Stimulated activated CD8-positive, alpha-beta memory T cell treated with anti-CD3 and anti-CD28 coated beads, Interleukin-4, amount 100 ng/mL, for 48 hours (primary cell): ENCODE data around the gene TBC1D8B.

ENCODE experiments used
- DNase-seq: peaks from one replicate; pipeline ENCODE4 v3.0.0-alpha.2; 2020

TBC1D8B gene

GRCh38 chrX:106899276-106899675 is 96.8 kb downstream of the TBC1D8B start:
- no peak for DNase-seq

GRCh38 chrX:106899841-106900240 is 97.4 kb downstream of the TBC1D8B start:
- no peak for DNase-seq

GRCh38 chrX:106901341-106901740 is 98.9 kb downstream of the TBC1D8B start:
- DNase-seq = no peak

- DNase-seq = no peak
Measured at GRCh38 chrX:106901781-106902219, 99.3 kb downstream of the TBC1D8B start.

GRCh38 chrX:106902684-106903083 is 100.2 kb downstream of the TBC1D8B start:
- no peak for DNase-seq

GRCh38 chrX:106903291-106903824 is 100.9 kb downstream of the TBC1D8B start, which contains the start of gene RIPPLY1:
Gene RIPPLY1 (minus strand): TSS chrX:106903341. CDS start chrX:106903287, 54 bp downstream.
- DNase-seq = no peak

- DNase-seq = no peak
Measured at GRCh38 chrX:106903856-106904528, 101.5 kb downstream of the TBC1D8B start.

- DNase-seq = no peak
Measured at GRCh38 chrX:106905064-106905708, 102.7 kb downstream of the TBC1D8B start.

GRCh38 chrX:106906361-106906760 is 103.9 kb downstream of the TBC1D8B start:
- DNase-seq = no peak

GRCh38 chrX:106912864-106913263 is 110.4 kb downstream of the TBC1D8B start:
- DNase-seq = no peak

- DNase-seq = no peak
Measured at GRCh38 chrX:106917830-106918500, 115.5 kb downstream of the TBC1D8B start.

- DNase-seq = no peak
Measured at GRCh38 chrX:106919932-106920452, 117.5 kb downstream of the TBC1D8B start, which contains the start of gene CLDN2. Gene CLDN2 (plus strand): TSS chrX:106920402. CDS start chrX:106928229, 7,827 bp downstream.

- no peak for DNase-seq
Measured at GRCh38 chrX:106921637-106922036, 119.2 kb downstream of the TBC1D8B start.
